GM19193 (cell line): ENCODE data around the gene C2orf66.

ENCODE experiments used
- POLR2A ChIP-seq: IDR thresholded peaks from 4 replicates; pipeline ENCODE4 v1.6.1; 2011; ENCODE audit not compliant: insufficient read depth, insufficient read length; ENCODE audit errors: extremely low read depth

The C2orf66 gene

DNA sequence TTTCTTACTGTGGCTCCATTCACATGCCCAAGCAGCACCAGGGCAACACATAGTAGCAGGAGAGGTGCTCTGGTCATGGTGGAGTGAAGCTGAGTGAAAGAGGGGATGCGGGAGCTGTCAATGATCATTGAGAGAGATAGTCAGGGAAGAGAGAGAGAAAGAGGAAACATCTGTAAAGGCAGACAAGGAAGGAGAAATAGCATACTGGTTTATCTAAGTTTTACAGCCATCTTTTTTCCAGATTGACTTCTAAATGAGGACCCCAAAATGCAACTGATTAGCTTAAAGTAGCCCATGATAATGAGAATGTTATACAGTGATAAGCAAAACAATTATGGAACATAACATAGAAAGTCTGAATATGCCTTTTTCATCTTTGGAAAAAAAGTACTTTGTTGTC lies at the start of gene C2orf66:
C2orf66 (minus strand) TSS at position 96 of the 400 bp plus-strand sequence; CDS start at position 77, 19 bp downstream.
- TF ChIP-seq POLR2A: no peak

DNA sequence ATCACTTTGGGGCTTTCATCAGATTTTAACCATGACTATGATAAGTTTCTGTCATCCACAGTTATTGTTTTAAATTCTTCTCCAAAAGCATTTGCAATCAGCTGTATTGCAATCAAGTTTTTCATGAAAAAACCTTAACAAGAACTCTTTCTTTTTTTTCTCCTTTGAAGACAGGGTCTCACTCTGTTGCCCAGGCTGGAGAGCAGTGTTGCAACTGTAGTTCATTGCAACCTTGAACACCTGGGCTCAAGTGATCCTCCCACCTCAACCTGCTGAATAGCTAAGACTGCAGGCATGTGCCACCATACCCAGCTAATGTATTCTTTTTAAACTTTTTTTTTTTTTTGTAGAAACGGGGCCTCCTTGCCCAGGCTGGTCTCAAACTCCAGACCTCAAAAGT lies 45.5 kb upstream of the C2orf66 start:
- no peak for TF ChIP-seq POLR2A

DNA sequence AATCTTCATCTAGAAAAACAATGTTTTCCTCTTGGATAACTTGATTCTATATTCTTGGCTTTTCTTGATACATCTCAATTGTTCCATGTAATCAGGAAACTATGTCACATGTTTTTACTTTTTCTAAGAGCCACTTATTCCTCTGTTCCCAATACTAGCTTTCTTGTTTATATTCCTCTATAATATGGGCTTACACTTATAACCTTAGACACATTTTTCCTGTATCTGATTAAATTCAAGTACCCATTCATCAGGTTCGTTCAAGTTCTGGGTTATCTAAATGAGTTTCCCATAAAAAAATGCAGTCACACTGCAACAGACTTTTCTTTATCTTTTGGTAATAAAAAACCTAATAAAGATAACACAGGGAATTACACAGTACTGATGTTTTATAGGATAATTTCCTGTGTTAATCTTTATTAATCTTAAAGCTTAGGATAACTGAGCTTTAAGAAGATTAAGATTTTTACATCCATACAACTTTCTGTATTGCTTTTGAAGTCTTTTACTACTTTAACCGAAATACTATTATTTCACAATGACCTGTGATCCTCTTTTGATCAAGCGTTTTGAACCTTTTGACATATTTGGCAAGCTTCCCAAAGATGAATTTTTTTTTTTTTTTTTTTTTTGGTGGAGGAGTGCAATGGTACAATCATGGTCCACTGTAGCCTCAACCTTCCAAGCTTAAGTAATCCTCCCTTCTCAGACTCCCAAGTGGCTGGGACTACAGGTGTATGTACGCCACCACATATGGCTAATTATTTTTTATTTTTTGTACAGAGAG lies 44.3 kb upstream of the C2orf66 start:
- no peak for TF ChIP-seq POLR2A

DNA sequence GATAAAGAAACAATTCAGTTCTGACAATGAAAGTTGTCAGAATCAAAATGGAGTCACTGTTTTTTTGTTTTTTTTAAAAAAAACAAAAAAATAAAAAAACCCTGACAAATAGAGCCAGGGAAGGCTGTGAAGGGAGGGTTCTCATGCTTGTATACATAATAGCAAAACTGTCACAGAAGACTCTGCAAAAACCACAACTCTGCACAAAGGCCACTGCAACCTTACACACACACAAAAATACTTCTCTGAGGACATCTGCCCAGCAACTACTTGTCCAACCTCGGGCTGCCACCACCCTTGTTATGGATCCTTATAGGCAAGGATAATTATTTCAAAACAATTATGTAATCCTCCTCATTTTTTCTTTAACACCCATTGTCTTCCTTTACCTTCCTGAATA lies 41.9 kb upstream of the C2orf66 start:
- TF ChIP-seq POLR2A: no peak

DNA sequence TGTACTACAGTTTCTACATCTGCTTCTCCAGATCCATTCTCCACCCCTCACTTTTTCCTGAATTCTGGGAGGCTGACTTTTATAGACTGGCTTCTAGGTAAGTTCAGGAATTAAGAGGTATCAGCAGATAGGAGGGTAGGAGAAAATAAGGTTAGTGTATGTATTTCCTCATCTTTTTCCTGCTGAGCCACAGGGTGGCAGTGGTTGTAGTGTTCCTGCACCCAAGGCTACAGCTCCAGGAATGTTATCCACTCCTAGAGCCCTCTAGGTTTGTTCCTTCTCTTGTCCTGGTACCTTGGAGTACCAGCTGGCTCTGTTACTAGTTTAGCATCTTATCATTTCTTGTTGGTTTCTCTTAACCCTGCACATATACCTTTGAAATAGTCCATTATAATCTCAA lies 40.7 kb upstream of the C2orf66 start:
- no peak for TF ChIP-seq POLR2A

DNA sequence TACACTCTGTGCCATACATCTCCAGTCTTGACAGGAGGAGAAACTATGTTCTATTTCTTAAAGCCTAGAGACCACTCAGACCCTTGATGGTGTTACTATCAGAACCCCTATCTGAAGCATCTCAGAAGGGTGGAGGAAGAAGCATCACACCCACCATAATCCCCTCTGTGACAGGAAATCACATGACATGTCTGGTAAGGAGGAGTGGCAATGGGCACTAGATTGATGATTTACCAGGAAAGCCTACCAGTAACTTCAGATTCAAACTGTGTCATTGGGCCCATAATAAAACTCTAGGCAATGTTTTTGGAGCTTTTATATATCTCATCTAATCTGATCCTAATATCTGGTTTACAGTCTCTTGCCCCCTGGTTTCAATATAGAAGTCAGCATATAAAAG lies 37.1 kb upstream of the C2orf66 start:
- no peak for TF ChIP-seq POLR2A

DNA sequence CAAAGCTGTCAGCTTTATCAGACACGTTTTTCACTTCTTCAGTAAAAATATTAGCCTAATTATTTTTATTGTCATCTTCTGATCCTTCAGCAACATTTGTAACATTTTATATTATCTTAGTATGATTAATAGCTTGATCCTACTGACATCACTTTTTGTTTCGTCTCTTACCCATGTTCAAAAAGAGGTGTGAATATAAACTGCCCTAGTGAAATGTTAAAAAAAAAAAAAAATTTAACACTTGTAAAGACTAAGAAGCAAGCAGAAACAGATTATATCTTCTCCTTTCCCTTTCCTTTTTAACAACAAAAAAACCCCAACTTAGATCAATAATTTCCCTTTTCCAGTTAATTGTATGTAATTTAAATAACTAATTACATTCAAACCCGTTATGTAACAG lies 36.2 kb upstream of the C2orf66 start:
- TF ChIP-seq POLR2A: no peak

DNA sequence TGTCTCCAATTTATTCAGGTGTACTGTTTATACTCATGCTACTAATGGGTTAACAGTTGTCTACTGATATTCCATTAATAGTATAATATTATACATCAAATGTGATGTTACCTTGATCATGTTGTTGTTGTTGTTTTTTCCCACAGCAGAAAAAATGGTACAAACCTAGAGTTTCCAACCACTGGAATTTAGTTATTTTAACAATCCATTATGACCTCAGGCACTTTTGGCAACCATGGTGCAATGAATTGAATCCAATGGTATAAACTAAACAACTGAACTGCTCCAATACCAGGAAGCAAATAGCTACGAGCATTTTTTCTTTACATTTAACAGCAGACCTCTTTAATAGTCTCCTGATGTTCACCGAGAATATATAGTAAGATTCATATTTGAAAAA lies 31.0 kb upstream of the C2orf66 start:
- TF ChIP-seq POLR2A: no peak

DNA sequence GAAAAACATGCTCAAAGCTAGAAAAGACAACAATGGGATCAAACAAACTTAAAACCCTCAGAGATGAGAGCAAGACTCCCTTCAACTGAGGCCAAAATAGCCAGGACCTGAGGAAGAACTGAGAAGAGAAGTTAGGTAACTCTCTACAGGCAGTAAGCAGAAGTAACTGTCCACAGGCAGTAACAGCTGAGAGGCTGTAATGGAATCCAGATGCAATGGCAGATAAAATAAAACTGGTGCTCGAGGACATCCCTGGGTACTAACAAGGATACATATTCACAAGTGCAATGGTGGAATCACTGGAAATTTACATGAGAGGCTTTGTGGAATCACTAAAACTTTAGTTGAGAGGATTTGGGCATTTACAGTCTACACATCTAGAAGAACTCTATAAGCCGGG lies 30.4 kb upstream of the C2orf66 start:
- no peak for TF ChIP-seq POLR2A

DNA sequence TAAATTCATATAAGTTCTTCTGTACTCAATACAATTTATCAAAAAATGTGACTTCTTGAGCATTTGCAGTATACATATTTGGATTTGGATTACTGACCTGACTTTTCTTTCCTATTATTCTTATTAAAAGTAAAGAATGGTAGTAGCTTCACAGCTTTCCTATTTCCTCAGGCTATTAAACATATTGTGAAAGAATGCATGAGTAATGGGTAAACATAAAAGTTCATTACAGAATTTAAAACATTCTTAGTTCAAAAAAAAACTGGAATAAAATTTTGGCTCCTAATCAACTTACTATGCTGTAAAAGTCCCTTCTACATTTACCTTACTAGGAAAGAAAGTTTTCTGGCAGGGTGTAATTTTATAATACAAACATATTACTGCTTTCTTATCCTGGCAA lies 27.3 kb upstream of the C2orf66 start:
- no peak for TF ChIP-seq POLR2A

DNA sequence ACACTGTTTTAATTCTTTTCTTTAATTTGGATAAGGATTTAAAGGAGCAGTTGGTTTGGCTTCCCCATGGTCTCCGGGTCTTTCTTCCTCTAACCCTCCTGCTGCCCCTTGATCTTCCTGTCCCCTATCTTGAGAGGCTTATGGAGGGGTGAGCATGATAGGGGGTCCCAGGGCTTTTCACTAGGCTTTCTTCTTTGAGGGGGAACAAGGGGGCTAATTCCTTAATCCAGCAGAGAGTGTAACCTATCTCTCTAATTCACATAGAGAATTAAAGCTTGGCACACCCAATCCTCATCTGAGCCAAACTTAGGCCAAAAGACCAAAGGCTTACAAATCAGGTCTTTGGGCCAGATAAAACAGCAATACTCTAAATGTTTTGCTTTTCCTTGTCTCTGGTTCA lies 21.5 kb upstream of the C2orf66 start:
- TF ChIP-seq POLR2A: no peak

DNA sequence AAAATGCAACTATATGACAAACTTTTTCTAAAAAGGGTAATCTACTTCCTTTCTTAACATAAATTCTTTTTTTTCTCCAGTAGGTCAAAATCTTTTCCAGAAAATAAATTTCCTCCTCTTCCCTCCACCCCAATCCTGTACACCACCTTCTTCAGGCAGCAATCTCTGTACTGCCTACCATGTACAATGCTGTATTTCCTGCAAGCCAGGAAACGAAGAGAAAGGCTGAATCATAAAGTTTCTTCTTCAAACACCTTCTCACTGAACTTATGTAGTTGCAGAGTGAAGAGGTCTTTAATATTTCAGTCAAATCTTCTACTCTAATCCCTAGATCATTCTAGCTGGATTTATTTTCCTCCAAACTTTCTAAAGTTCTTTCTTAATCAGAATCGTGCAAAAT lies 18.2 kb upstream of the C2orf66 start:
- no peak for TF ChIP-seq POLR2A

DNA sequence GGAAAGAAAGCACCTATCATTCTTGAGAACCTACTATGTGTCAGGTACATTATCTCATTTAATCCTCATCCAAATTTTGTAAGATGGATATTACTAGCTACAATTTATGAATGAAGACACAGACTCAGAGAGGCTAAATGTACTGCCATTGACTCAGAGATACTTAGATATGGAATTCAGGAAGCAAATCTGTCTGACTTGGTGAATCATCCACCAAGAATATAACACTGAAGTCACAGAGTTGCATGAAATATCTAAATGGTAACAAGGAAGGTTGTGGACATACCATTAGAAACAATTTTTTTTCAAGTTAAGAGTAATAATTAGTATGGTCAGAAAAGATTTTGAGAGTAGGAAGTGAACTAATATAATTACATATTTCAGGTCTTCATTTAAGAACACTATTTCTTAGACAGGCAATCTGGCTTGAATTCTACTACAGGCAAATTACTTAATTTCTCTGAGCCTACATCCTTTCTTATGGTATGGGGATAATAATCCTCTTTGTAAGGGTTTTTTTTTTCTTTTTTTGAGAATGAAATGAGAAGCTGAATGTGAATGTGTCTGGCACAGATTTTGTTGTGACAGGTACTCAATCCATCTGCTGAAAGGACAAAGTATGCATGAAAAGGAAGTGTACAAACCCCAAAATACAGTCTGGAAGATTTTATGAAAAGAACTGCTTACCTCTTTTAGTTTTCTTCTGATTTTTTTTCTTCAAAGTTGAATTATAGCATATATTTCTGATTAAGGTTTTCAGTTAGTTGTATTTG lies 14.8 kb upstream of the C2orf66 start:
- no peak for TF ChIP-seq POLR2A

DNA sequence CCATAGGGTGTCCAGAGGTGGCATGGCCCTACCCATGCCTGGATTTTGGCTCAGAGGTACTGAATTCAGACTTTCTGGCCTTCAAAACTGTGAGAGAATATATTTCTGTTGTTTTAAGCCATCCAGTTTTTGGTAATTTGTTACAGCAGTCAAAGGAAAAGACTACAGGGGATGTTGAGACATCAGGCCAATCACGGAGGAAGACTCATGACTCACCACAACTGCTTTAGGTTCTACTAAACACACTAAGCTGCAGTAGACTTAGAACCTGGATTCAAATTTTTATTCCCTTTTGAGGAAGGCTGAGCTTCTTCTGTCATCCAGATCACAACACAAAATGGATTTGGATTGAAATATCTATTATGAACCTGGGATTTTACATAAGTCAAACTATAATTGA lies 12.0 kb upstream of the C2orf66 start:
- TF ChIP-seq POLR2A: no peak

DNA sequence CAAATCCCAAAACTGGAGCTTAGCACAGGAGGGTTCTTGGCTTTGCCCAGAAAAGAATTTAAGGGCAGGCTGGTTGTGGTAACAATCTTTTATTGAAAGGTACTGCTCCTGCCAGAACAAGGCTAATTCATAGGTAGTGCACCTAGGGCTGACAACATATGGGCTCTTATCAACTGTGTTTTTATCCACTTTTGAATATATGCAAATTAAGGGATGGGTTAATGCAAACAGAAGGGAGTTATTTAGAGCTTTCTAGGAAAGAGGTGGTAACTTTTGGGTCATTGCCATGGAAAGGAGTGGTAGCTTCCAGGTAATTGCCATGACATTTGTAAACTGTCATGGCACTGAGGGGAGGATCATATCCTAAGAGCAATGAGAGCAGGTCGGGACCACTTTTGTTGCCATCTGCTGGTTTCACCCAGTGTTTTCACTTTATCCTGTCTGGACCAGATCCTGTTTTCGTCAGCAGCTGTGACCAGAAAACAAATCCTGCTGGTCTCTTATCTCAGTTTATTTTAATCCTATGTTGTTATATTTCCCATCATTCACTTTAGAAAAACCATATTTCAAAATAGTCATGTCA lies 981 bp downstream of the C2orf66 start:
- TF ChIP-seq POLR2A: no peak

DNA sequence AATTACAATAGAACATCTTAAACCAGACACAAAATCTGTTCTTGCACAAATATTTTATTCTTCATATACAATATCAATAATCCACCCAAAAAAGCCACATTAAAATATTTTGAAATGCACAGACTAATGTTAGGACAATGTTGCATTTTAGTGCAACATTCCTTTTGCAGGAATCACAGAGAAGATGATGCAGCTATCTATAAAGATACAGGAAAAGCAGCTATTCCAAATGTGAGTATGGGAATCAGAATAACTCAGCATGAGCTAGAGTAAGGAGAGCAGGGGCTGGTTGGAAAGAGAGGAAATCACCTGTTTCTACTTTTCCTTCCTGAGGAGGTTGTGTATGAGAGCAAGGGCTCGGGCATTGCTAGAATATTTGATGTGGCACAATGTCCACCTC lies 4.8 kb downstream of the C2orf66 start:
- no peak for TF ChIP-seq POLR2A
